WTC11 (cell line): Measurements from ENCODE around the gene FUT6. TPM values are rescaled to one million over a fixed set of nuclear protein-coding genes. Genes with fewer than 3 reads are reported as not detected.
"Not testable (repeated sequence)": the region's sequence is repeated elsewhere in the genome, so short reads cannot be mapped to it uniquely, and the experiment has no call there.

Experiments
- ATAC-seq: fragments of 200-7000 bp; cut with Tn5 transposase; 2 replicates; pipeline ENCODE4 v1.10.0; 2021; ENCODE audit warnings: mild to moderate bottlenecking, moderate library complexity
- Bru-seq: library from RNA; stranded (reverse); fragments of 400-500 nt; gene quantifications from one replicate; lab custom pipeline; 2021; lab: Mats Ljungman, UMichigan
- CTCF ChIA-PET: fragments of 300-600 bp; sonication (Branson Sonifier 250); formaldehyde crosslinking; loops from one replicate; lab custom pipeline; 2021; ENCODE audit warnings: antibody characterized with exemption; lab: Charles Lee
- POLR2A ChIA-PET: fragments of 350-600 bp; sonication (Branson Sonifier 250); formaldehyde crosslinking; loops from one replicate; lab custom pipeline; 2021; ENCODE audit warnings: antibody characterized with exemption; lab: Charles Lee
- DNase-seq: peaks from one replicate; pipeline ENCODE4 v3.0.0; 2021; ENCODE audit warnings: low spot score
- H3K27ac Mint-ChIP-seq: 2 replicates; pipeline ENCODE4 v1.8.0; 2021; ENCODE audit warnings: mixed read lengths
- H3K27me3 Mint-ChIP-seq: 2 replicates; pipeline ENCODE4 v1.8.0; 2021; ENCODE audit warnings: low read depth, mild to moderate bottlenecking, moderate library complexity, mixed read lengths
- H3K36me3 Mint-ChIP-seq: 2 replicates; pipeline ENCODE4 v1.8.0; 2021; ENCODE audit warnings: mixed read lengths
- H3K4me1 Mint-ChIP-seq: 2 replicates; pipeline ENCODE4 v1.8.0; 2022; ENCODE audit warnings: mixed read lengths
- H3K4me3 Mint-ChIP-seq: 2 replicates; pipeline ENCODE4 v1.8.0; 2021; ENCODE audit warnings: mild to moderate bottlenecking, moderate library complexity, mixed read lengths
- H3K9me3 Mint-ChIP-seq: 2 replicates; pipeline ENCODE4 v1.8.0; 2021; ENCODE audit warnings: mixed read lengths
- E2F1 ChIP-seq: sonication (generic); formaldehyde crosslinking; IDR thresholded peaks from 2 replicates; pipeline ENCODE4 v1.8.0; 2022; ENCODE audit warnings: mild to moderate bottlenecking, missing genetic modification reagents
- E2F5 ChIP-seq: sonication (generic); formaldehyde crosslinking; IDR thresholded peaks from 2 replicates; pipeline ENCODE4 v1.8.1; 2022; ENCODE audit warnings: mild to moderate bottlenecking, moderate library complexity, missing genetic modification reagents
- FOXP4 ChIP-seq: sonication (generic); formaldehyde crosslinking; IDR thresholded peaks from 2 replicates; pipeline ENCODE4 v1.8.0; 2022; ENCODE audit warnings: mild to moderate bottlenecking, missing genetic modification reagents
- GABPB1 ChIP-seq: sonication (generic); formaldehyde crosslinking; IDR thresholded peaks from 2 replicates; pipeline ENCODE4 v1.8.1; 2023; ENCODE audit warnings: mild to moderate bottlenecking, missing genetic modification reagents
- GRHL2 ChIP-seq: fragments of 250-450 bp; sonication (Bioruptor Pico); IDR thresholded peaks from 2 replicates; pipeline ENCODE4 v1.8.0; 2022; ENCODE audit warnings: mild to moderate bottlenecking, moderate library complexity; ENCODE audit not compliant: insufficient replicate concordance, severe bottlenecking
- MXD4 ChIP-seq: fragments of 250-450 bp; sonication (Bioruptor Pico); IDR thresholded peaks from 2 replicates; pipeline ENCODE4 v1.8.0; 2021; ENCODE audit warnings: mild to moderate bottlenecking, moderate library complexity, borderline replicate concordance
- NFATC4 ChIP-seq: fragments of 250-450 bp; sonication (Bioruptor Pico); IDR thresholded peaks from 2 replicates; pipeline ENCODE4 v1.9.0; 2021; ENCODE audit warnings: mild to moderate bottlenecking
- TCF7 ChIP-seq: sonication (generic); formaldehyde crosslinking; IDR thresholded peaks from 2 replicates; pipeline ENCODE4 v1.8.0; 2022; ENCODE audit warnings: mild to moderate bottlenecking, low read depth, missing genetic modification reagents, moderate library complexity
- long read RNA-seq, 3 experiments: library from RNA in 1 of 3; library from capped mRNA in 1 of 3; library from polyadenylated mRNA in 1 of 3; unstranded in 2 of 3; stranded (forward) in 1 of 3; transcript quantifications; one replicate each; pipeline ENCODE4 v2.0.0, GENCODE V29; 2021
- total RNA-seq: library from RNA; stranded (reverse); gene quantifications from 3 replicates; pipeline ENCODE4 v1.2.3, GENCODE V29; 2021

The FUT6 gene
- not detected in 3 replicates for total RNA-seq
- not detected for Bru-seq, nascent RNA
- long read RNA-seq, experiment 1 = 0 reads
- long read RNA-seq, experiment 2 = 0 reads
- long read RNA-seq, experiment 3 = 0 reads

GRCh38 chr19:5839065-5840017 lies at the start of gene FUT6:
Gene FUT6 (minus strand): TSS chr19:5839702. CDS start chr19:5832567, 7,135 bp downstream.
- H3K4me1 Mint-ChIP-seq = no peaks in the 10 kb centered on the region
- no peak within 1 kb of the TSS for H3K27ac Mint-ChIP-seq
- ATAC-seq (no peak), DNase-seq (no peak)
- TF ChIP-seq GABPB1 (0 out of 2 replicates have a peak, but pooled peaks have one; percentile 19), TCF7 (no peak)
- H3K9me3 Mint-ChIP-seq = no peaks in the 10 kb centered on the region
- H3K4me3 Mint-ChIP-seq = no peak within 1 kb of the TSS
- ChIA-PET POLR2A (interaction anchor here (1.5 kb wide), 1 partner anchor 11 kb away, joined by 4 read pairs; no protein-coding TSS in a partner anchor), CTCF (interaction anchor here (1.6 kb wide), 1 partner anchor 35 kb away, joined by 7 read pairs; no protein-coding TSS in a partner anchor)
- H3K27me3 Mint-ChIP-seq = peaks cover 18% of the 10 kb centered on the region
- H3K36me3 Mint-ChIP-seq = no peaks in the 10 kb centered on the region

- H3K4me3 Mint-ChIP-seq, DNase-seq, H3K36me3 Mint-ChIP-seq, H3K27ac Mint-ChIP-seq, POLR2A ChIA-PET, H3K9me3 Mint-ChIP-seq, ATAC-seq: not testable (repeated sequence)
- Mint-ChIP-seq H3K27me3 (peaks cover 29% of the 10 kb centered on the region), H3K4me1 (peaks cover 11% of the 10 kb centered on the region)
- CTCF ChIA-PET = interaction anchor here (1.2 kb wide), 1 partner anchor 80 kb away, joined by 5 read pairs; no protein-coding TSS in a partner anchor
Measured at GRCh38 chr19:5884065-5884811, 44.7 kb upstream of the FUT6 start.

- ATAC-seq, H3K9me3 Mint-ChIP-seq, H3K4me3 Mint-ChIP-seq, POLR2A ChIA-PET, DNase-seq, H3K36me3 Mint-ChIP-seq, H3K27ac Mint-ChIP-seq: not testable (repeated sequence)
- H3K4me1 Mint-ChIP-seq = peaks cover 11% of the 10 kb centered on the region
- CTCF ChIA-PET = interaction anchor here (0.6 to 1.3 kb wide), 5 partner anchors 13 to 151 kb away, joined by 3 to 5 read pairs (median 4); partner anchors contain the start of gene NRTN
- peaks cover 25% of the 10 kb centered on the region for H3K27me3 Mint-ChIP-seq
Measured at GRCh38 chr19:5883157-5883873, 43.8 kb upstream of the FUT6 start.

- H3K36me3 Mint-ChIP-seq = no peaks in the 10 kb centered on the region
- H3K4me1 Mint-ChIP-seq = peaks cover 11% of the 10 kb centered on the region
- no peaks in the 10 kb centered on the region for H3K9me3 Mint-ChIP-seq
- TF ChIP-seq NFATC4 (CRISPR knock-in tag) (no peak), E2F1 (CRISPR knock-in tag) (no peak), GRHL2 (no peak), FOXP4 (CRISPR knock-in tag) (no peak), MXD4 (no peak), E2F5 (CRISPR knock-in tag) (no peak)
- ChIA-PET CTCF (interaction anchor here (0.6 to 1.3 kb wide), 3 partner anchors 14 to 78 kb away, joined by 3 to 4 read pairs (median 3); partner anchors contain the start of gene NRTN), POLR2A (no interaction called here)
- peaks cover 18% of the 10 kb centered on the region for H3K27me3 Mint-ChIP-seq
- no peak overlapping the region for H3K27ac Mint-ChIP-seq
- DNase-seq = no peak
- ATAC-seq = no peak
- no peak overlapping the region for H3K4me3 Mint-ChIP-seq
Measured at GRCh38 chr19:5882421-5882968, 43.0 kb upstream of the FUT6 start.
